GM10248 (cell line): Measurements from ENCODE around the gene TAF3.

Experiments used
- CTCF ChIA-PET: fragments of 300-600 bp; sonication (Branson Sonifier 250); formaldehyde crosslinking; extraction: SDS; loops from one replicate; lab custom pipeline; 2021; ENCODE audit warnings: antibody characterized with exemption; lab: Yijun Ruan, JAX
- POLR2A ChIA-PET: fragments of 350-650 bp; sonication (Branson Sonifier 250); formaldehyde crosslinking; extraction: SDS; loops from one replicate; lab custom pipeline; 2020; ENCODE audit warnings: antibody characterized with exemption; lab: Yijun Ruan, JAX
- DNase-seq: peaks from one replicate; pipeline ENCODE4 v3.0.0; 2012; ENCODE audit errors: extremely low spot score
- TF ChIP-seq, protein P1 (sequence below): IDR thresholded peaks from 2 replicates; pipeline ENCODE4 v1.5.1; 2012; ENCODE audit warnings: mild to moderate bottlenecking, low read depth; ENCODE audit errors: extremely low read depth, missing control alignments, control extremely low read depth

The TAF3 gene

DNA sequence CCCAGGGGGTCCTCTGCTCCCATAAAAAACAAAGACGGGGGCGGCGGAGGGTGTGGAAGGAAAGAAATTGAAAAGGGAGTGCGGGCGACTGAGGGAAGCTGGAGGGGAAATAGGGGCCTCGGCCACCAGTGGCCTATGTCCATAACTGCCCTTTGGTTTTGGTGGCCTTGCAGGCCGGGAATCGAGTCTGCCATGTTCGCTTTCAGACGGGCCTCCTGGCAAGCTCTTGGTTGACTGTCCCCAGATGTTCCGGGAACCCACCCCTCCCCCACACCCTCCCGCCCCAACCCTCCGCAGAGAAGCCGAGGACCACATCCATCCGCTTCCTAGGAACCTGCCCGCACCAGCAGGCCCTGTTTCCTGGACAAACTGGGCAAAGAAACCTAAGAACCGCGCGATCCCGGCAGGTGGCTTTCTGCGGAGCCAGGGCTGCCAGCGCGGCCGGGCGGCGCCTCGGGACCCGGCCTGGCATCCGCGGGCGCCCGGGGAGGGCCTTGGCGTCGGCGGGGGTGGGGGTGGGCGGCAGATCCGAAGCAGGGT, 216.2 kb downstream of the TAF3 start:
- peak; percentile 22 for DNase-seq
- TF ChIP-seq, protein P1, sequence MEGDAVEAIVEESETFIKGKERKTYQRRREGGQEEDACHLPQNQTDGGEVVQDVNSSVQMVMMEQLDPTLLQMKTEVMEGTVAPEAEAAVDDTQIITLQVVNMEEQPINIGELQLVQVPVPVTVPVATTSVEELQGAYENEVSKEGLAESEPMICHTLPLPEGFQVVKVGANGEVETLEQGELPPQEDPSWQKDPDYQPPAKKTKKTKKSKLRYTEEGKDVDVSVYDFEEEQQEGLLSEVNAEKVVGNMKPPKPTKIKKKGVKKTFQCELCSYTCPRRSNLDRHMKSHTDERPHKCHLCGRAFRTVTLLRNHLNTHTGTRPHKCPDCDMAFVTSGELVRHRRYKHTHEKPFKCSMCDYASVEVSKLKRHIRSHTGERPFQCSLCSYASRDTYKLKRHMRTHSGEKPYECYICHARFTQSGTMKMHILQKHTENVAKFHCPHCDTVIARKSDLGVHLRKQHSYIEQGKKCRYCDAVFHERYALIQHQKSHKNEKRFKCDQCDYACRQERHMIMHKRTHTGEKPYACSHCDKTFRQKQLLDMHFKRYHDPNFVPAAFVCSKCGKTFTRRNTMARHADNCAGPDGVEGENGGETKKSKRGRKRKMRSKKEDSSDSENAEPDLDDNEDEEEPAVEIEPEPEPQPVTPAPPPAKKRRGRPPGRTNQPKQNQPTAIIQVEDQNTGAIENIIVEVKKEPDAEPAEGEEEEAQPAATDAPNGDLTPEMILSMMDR: no peak
- POLR2A ChIA-PET: no interaction called here
- CTCF ChIA-PET: no interaction called here

DNA sequence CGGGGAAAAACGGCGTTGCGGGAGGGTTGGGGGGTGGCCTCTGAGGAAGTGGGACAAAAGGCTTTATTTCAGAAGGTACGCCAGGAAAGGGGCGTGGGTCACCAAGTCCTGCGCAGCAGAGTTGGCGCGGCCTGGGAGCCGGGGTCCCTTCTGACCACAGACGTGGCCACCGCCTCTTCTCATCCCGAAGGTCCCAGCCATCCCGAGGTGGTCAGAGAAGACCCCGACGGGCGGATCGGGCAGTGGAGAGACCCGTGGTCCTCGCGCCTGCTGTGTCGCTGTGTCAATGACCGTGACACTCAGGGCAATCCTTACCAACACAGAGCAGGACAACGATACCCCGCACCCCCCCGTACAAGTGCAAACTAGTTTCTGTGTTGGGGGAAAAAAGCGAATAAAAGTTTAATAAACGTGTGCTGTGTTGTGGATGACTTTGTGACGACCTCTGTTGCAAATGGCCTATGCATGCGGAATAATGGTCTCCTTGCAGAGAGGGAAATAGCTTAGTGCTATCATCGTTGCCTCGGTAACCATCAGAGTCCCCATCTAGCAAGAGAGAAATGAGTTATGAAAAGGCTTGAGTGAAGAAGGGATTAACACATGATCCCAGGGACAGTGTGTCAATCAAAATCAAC, 216.8 kb downstream of the TAF3 start:
- DNase-seq: peak; percentile 10
- POLR2A ChIA-PET: no interaction called here
- TF ChIP-seq, protein P1: no peak
- CTCF ChIA-PET: no interaction called here

DNA sequence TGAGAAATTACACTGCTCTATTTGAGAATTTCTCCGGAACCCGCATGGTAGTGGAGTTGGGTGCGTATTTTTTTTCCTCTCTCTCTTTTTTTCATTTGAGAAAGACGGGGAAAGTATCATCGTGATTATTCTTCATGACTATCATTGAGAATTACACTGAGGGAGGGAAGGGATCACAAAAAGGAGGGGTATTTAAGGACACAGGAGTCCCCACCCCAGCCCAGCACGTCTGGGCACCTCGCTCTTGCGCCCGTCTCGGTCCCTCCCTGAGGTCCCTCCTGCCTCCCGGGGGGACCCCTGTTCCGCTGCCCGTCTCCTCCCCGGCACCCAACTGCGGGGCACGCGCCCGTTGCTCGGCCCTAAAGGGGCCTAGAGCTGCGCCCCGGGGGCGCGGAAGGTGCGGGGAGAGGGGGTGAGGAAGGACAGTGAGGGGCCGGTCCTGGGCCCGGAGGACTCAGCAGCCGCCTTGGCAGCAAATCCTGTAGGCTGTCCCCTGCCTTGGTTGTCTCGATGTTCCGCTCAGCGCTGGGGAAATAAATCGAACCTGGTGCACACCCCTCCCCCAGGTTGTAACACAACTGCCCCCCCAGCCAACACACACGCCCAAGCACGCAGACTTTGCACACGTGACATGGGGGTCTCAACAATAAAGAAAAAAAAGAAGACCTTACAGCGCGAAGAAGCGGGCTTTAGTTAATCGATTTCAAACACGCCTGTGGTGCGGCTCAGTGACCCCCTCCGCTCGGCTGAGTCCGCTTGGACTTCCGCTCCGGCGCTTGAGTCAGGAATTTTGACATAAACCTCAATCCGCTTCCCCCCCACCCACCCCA, 217.6 kb downstream of the TAF3 start:
- POLR2A ChIA-PET: no interaction called here
- TF ChIP-seq, protein P1: no peak
- CTCF ChIA-PET: no interaction called here
- DNase-seq: peak; percentile 6

DNA sequence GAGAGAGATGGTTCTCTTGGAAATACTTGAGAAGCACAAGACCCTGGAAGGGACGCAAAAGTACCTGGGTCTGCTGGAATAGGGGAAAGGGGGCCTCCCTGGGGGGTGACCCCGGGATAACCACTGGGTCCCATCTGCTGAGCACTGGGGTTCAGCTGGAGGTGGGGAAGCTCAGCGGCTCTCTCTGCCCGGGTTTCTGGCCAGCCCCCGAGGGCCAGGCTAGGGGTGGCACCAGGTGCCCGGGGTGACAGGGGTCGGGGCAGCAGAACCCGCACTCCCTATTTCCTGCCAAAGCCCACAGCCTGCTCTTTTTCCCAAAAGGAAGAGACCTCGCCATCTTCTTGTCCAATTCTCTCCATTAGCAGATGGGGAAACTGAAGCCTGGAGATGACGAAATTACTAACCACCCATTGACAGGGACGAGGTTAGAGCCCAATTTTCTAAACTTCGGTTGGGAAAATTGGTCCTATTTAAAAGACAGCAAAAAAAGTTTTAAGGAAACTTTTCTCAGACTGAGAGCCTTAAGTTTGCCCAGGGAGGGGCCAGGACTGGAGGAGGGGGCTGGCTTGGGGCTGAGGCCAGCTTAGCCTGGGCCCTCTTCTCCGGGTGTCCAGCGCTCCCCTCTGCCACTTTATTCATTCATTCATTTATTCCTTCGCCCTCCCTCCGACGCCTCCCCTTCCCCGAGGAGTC, 218.3 kb downstream of the TAF3 start:
- POLR2A ChIA-PET: no interaction called here
- peak; percentile 13 for DNase-seq
- TF ChIP-seq, protein P1: no peak
- CTCF ChIA-PET: no interaction called here

DNA sequence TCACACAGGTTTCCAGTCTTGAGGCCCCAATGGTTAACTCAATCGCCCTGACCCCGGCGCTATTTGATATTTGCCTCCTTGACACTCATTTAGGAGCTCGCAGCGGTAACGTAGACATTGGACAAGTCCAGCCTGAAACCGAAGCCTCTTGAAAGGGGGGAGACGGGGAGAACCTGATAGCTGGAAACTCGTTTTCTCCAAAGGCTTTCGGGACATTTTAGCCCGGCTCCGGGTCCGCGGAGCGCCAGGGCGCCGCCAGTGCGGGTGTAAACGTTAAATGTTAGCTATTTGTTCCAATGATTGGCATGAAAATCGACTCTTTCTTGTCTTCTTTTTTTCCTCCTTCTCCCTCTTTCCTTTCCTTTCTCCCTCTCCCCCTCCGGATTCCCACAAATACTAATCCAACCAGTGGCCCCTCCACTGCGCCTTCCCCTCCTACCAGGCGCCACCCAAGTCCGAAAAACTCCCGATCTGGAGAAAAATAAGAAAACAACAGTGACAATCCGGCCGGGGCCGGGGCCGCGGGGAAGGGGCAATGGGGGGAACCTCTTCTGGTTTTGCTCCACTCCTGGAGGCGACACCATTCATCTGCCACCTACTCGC, 219.0 kb downstream of the TAF3 start:
- ChIA-PET POLR2A (no interaction called here), CTCF (no interaction called here)
- DNase-seq: peak; percentile 11
- TF ChIP-seq, protein P1: no peak
